ENCODE measurements around the gene ZNF3.

- peak in 1 of 2 donors; percentile 80 for TF ChIP-seq POLR2A (IDR thresholded peaks at IDR 0.05)
- TF ChIP-seq CTCF (IDR thresholded peaks at IDR 0.05): peak; percentile 80 to 98 (median 93)
These were observed at the start of gene ZNF3 for GRCh38 chr7:100081535-100082102.

Measured in adrenal gland (tissue), 5 donors.